ENCODE measurements around the gene ARHGAP29.

The ARHGAP29 gene

DNA sequence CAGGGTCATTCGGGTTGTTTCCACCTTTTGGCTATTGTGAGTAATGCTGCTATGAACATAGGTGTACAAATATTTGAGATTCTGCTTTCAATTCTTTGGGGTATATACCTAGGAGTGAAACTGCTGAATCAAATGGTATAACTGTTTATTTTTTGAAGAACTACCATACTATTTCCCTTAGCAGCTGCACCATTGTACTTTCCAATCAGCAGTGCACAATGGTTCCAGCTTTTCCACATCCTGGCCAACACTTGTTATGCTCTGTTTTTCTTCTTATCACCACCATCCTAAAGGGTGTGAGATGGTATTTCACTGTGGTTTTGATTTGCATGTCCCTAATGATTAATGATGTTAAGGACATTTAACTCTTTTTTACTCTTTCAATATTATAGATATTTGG lies 112.8 kb downstream of the ARHGAP29 start:
- no peak for DNase-seq (ENCODE audit: low spot score)

DNA sequence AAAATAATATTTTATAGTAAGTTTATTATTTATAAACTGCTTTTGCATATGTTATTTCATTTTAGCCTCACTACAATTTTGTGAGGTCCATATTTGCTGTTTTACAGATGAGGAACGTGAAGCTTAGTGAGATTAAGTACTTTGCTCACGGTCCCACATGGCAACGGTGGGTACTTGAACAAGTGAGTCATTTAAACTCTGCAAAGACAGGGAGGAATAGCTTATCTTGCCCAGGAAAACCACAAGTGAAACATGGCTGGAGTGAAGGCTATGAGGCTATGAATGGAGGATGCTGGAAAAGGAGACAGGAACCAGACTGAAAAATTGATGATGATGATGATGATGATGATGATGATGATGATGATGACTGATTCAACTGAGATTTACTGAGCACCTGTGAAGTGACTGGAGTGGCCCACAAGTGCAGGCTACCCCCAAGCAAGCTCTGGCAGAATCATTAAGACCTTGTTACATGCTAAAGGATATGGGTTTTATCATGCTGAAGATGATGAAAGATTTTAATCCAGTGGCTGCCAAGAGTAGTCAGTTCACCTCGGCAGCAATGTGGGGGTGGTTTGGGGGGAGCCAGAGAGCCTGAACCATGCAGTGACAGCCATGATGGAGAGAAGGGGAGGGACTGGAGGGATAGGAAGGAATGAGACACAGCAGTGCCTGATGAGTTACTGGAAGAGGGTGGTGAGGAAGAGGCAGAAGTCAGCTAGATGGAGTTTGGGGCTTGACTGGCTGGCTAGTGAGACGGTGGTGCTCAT lies 115.0 kb downstream of the ARHGAP29 start:
- no peak for DNase-seq (ENCODE audit: low spot score)
